WTC11 (cell line): ENCODE data around the gene PRR20G. TPM values are rescaled to one million over a fixed set of nuclear protein-coding genes. Genes with fewer than 3 reads are reported as not detected.

Experiments
- ATAC-seq: fragments of 200-7000 bp; cut with Tn5 transposase; 2 replicates; pipeline ENCODE4 v1.10.0; 2021; ENCODE audit warnings: mild to moderate bottlenecking, moderate library complexity
- CTCF ChIA-PET: fragments of 300-600 bp; sonication (Branson Sonifier 250); formaldehyde crosslinking; loops from one replicate; lab custom pipeline; 2021; ENCODE audit warnings: antibody characterized with exemption; lab: Charles Lee
- POLR2A ChIA-PET: fragments of 350-600 bp; sonication (Branson Sonifier 250); formaldehyde crosslinking; loops from one replicate; lab custom pipeline; 2021; ENCODE audit warnings: antibody characterized with exemption; lab: Charles Lee
- DNase-seq: peaks from one replicate; pipeline ENCODE4 v3.0.0; 2021; ENCODE audit warnings: low spot score
- H3K27ac Mint-ChIP-seq: 2 replicates; pipeline ENCODE4 v1.8.0; 2021; ENCODE audit warnings: mixed read lengths
- H3K27me3 Mint-ChIP-seq: 2 replicates; pipeline ENCODE4 v1.8.0; 2021; ENCODE audit warnings: low read depth, mild to moderate bottlenecking, moderate library complexity, mixed read lengths
- H3K36me3 Mint-ChIP-seq: 2 replicates; pipeline ENCODE4 v1.8.0; 2021; ENCODE audit warnings: mixed read lengths
- H3K4me1 Mint-ChIP-seq: 2 replicates; pipeline ENCODE4 v1.8.0; 2022; ENCODE audit warnings: mixed read lengths
- H3K4me3 Mint-ChIP-seq: 2 replicates; pipeline ENCODE4 v1.8.0; 2021; ENCODE audit warnings: mild to moderate bottlenecking, moderate library complexity, mixed read lengths
- H3K9me3 Mint-ChIP-seq: 2 replicates; pipeline ENCODE4 v1.8.0; 2021; ENCODE audit warnings: mixed read lengths
- ATF6 ChIP-seq: sonication (generic); formaldehyde crosslinking; IDR thresholded peaks from 2 replicates; pipeline ENCODE4 v1.8.1; 2023; ENCODE audit warnings: mild to moderate bottlenecking, missing genetic modification reagents
- EMX1 ChIP-seq: fragments of 250-450 bp; sonication (Bioruptor Pico); IDR thresholded peaks from 2 replicates; pipeline ENCODE4 v1.8.0; 2021; ENCODE audit warnings: mild to moderate bottlenecking
- FOXJ3 ChIP-seq: sonication (generic); formaldehyde crosslinking; IDR thresholded peaks from 2 replicates; pipeline ENCODE4 v1.9.0; 2021; ENCODE audit warnings: missing genetic modification reagents, mild to moderate bottlenecking, borderline replicate concordance
- HMGA2 ChIP-seq: fragments of 250-450 bp; sonication (Bioruptor Pico); IDR thresholded peaks from 2 replicates; pipeline ENCODE4 v1.4.0; 2021; ENCODE audit warnings: mild to moderate bottlenecking, moderate library complexity
- SMAD4 ChIP-seq: sonication (generic); formaldehyde crosslinking; IDR thresholded peaks from 2 replicates; pipeline ENCODE4 v1.8.0; 2022; ENCODE audit warnings: mild to moderate bottlenecking, missing genetic modification reagents
- TCF7 ChIP-seq: sonication (generic); formaldehyde crosslinking; IDR thresholded peaks from 2 replicates; pipeline ENCODE4 v1.8.0; 2022; ENCODE audit warnings: mild to moderate bottlenecking, low read depth, missing genetic modification reagents, moderate library complexity
- TEAD1 ChIP-seq: sonication (generic); formaldehyde crosslinking; IDR thresholded peaks from 2 replicates; pipeline ENCODE4 v1.8.0; 2022; ENCODE audit warnings: mild to moderate bottlenecking, missing genetic modification reagents
- ZNF532 ChIP-seq: fragments of 250-450 bp; sonication (Bioruptor Pico); IDR thresholded peaks from 2 replicates; pipeline ENCODE4 v1.9.0; 2021; ENCODE audit warnings: mild to moderate bottlenecking, borderline replicate concordance
- ZNF671 ChIP-seq: fragments of 250-450 bp; sonication (Bioruptor Pico); IDR thresholded peaks from 2 replicates; pipeline ENCODE4 v1.8.0; 2021; ENCODE audit warnings: mild to moderate bottlenecking
- ZSCAN18 ChIP-seq: fragments of 250-450 bp; sonication (Bioruptor Pico); IDR thresholded peaks from 2 replicates; pipeline ENCODE4 v2.1.2; 2022; ENCODE audit warnings: mild to moderate bottlenecking, moderate library complexity
- total RNA-seq: library from RNA; stranded (reverse); gene quantifications from 3 replicates; pipeline ENCODE4 v1.2.3, GENCODE V29; 2021
- TF ChIP-seq, protein P1 (sequence below): sonication (generic); formaldehyde crosslinking; conservative IDR thresholded peaks from 2 replicates; pipeline ENCODE4 v1.8.1; 2023; ENCODE audit warnings: mild to moderate bottlenecking, low read depth, missing genetic modification reagents, moderate library complexity
- TF ChIP-seq, protein P2 (sequence below): sonication (generic); formaldehyde crosslinking; IDR thresholded peaks from 2 replicates; pipeline ENCODE4 v1.8.1; 2022; ENCODE audit warnings: missing genetic modification reagents, borderline replicate concordance
- TF ChIP-seq, protein P3 (sequence below): sonication (generic); formaldehyde crosslinking; IDR thresholded peaks from 2 replicates; pipeline ENCODE4 v1.8.1; 2023; ENCODE audit warnings: mild to moderate bottlenecking, missing genetic modification reagents, borderline replicate concordance

The PRR20G gene
- total RNA-seq, 1 experiment from 2014 or later: not detected

- TF ChIP-seq ATF6 (CRISPR knock-in tag): no peak
These were observed 27.4 kb downstream of the PRR20G start (continued) for GRCh38 chr3:127260416-127260815.

DNA sequence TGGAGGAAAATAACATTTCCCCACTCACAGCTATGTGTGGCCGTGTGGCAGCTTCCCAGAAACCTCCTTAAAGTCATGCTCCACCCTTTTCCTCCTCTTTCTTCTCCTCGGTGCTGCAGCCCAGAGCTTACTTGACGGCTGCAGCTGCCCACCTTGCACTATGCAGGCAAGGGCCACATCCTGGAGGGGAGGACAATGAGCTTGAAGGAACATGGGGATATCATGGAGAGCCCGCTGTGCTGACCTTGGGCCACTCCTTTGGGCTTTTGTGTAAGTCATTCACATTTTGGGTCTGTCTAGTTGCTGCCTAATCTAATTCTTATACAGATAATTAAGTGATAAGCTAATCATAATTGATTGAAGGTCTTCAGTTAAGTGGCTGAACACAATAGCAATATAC lies 28.0 kb downstream of the PRR20G start:
- no peak overlapping the region for H3K4me3 Mint-ChIP-seq
- TF ChIP-seq ZSCAN18 (CRISPR knock-in tag): no peak
- TF ChIP-seq, protein P1, sequence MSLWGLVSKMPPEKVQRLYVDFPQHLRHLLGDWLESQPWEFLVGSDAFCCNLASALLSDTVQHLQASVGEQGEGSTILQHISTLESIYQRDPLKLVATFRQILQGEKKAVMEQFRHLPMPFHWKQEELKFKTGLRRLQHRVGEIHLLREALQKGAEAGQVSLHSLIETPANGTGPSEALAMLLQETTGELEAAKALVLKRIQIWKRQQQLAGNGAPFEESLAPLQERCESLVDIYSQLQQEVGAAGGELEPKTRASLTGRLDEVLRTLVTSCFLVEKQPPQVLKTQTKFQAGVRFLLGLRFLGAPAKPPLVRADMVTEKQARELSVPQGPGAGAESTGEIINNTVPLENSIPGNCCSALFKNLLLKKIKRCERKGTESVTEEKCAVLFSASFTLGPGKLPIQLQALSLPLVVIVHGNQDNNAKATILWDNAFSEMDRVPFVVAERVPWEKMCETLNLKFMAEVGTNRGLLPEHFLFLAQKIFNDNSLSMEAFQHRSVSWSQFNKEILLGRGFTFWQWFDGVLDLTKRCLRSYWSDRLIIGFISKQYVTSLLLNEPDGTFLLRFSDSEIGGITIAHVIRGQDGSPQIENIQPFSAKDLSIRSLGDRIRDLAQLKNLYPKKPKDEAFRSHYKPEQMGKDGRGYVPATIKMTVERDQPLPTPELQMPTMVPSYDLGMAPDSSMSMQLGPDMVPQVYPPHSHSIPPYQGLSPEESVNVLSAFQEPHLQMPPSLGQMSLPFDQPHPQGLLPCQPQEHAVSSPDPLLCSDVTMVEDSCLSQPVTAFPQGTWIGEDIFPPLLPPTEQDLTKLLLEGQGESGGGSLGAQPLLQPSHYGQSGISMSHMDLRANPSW (CRISPR knock-in tag): no peak
- TF ChIP-seq, protein P2, sequence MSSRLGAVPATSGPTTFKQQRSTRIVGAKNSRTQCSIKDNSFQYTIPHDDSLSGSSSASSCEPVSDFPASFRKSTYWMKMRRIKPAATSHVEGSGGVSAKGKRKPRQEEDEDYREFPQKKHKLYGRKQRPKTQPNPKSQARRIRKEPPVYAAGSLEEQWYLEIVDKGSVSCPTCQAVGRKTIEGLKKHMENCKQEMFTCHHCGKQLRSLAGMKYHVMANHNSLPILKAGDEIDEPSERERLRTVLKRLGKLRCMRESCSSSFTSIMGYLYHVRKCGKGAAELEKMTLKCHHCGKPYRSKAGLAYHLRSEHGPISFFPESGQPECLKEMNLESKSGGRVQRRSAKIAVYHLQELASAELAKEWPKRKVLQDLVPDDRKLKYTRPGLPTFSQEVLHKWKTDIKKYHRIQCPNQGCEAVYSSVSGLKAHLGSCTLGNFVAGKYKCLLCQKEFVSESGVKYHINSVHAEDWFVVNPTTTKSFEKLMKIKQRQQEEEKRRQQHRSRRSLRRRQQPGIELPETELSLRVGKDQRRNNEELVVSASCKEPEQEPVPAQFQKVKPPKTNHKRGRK: no peak
- TF ChIP-seq SMAD4 (CRISPR knock-in tag): no peak
- TF ChIP-seq HMGA2 (CRISPR knock-in tag): no peak
- no peak for TF ChIP-seq ZNF671 (CRISPR knock-in tag)
- no peak for TF ChIP-seq FOXJ3 (CRISPR knock-in tag)
- no peak for TF ChIP-seq ATF6 (CRISPR knock-in tag)
- no peak for TF ChIP-seq TCF7 (CRISPR knock-in tag)
- H3K9me3 Mint-ChIP-seq: peaks cover 14% of the 10 kb centered on the region; the same call in 1 of the 2 replicates
- ChIA-PET CTCF (no interaction called here), POLR2A (no interaction called here)
- no peak for ATAC-seq
- no peaks in the 10 kb centered on the region for H3K4me1 Mint-ChIP-seq
- no peaks in the 10 kb centered on the region for H3K36me3 Mint-ChIP-seq
- no peak overlapping the region for H3K27ac Mint-ChIP-seq
- no peak for DNase-seq
- no peaks in the 10 kb centered on the region for H3K27me3 Mint-ChIP-seq

DNA sequence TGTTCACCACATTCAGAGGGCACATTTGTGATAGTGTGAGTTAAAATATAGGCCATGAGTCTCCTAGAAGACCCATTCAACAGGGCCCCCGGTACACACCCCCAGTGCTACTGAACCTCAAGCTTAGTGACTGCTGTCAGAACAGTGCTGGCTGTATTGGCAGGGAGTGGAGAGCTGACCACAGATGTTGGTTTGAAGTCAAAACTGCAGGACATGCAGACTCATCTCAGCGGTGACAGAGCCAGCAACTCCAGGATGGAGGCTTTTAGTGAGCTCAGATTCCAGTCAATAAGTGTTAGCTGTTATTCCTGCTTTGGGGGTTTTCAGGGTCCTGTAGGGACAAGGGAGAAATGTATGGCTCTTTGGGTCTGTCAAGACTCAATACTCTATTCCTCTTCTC lies 29.1 kb downstream of the PRR20G start:
- DNase-seq (no peak), ATAC-seq (no peak)
- Mint-ChIP-seq H3K4me3 (no peak overlapping the region), H3K36me3 (peaks cover 2% of the 10 kb centered on the region; the same call in 1 of the 2 replicates), H3K27ac (no peak overlapping the region), H3K4me1 (no peaks in the 10 kb centered on the region), H3K27me3 (no peaks in the 10 kb centered on the region), H3K9me3 (peaks cover 18% of the 10 kb centered on the region)
- ChIA-PET POLR2A (no interaction called here), CTCF (no interaction called here)
- TF ChIP-seq TEAD1 (CRISPR knock-in tag): no peak
- no peak for TF ChIP-seq EMX1 (CRISPR knock-in tag)
- TF ChIP-seq, protein P3, sequence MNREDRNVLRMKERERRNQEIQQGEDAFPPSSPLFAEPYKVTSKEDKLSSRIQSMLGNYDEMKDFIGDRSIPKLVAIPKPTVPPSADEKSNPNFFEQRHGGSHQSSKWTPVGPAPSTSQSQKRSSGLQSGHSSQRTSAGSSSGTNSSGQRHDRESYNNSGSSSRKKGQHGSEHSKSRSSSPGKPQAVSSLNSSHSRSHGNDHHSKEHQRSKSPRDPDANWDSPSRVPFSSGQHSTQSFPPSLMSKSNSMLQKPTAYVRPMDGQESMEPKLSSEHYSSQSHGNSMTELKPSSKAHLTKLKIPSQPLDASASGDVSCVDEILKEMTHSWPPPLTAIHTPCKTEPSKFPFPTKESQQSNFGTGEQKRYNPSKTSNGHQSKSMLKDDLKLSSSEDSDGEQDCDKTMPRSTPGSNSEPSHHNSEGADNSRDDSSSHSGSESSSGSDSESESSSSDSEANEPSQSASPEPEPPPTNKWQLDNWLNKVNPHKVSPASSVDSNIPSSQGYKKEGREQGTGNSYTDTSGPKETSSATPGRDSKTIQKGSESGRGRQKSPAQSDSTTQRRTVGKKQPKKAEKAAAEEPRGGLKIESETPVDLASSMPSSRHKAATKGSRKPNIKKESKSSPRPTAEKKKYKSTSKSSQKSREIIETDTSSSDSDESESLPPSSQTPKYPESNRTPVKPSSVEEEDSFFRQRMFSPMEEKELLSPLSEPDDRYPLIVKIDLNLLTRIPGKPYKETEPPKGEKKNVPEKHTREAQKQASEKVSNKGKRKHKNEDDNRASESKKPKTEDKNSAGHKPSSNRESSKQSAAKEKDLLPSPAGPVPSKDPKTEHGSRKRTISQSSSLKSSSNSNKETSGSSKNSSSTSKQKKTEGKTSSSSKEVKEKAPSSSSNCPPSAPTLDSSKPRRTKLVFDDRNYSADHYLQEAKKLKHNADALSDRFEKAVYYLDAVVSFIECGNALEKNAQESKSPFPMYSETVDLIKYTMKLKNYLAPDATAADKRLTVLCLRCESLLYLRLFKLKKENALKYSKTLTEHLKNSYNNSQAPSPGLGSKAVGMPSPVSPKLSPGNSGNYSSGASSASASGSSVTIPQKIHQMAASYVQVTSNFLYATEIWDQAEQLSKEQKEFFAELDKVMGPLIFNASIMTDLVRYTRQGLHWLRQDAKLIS (CRISPR knock-in tag): no peak
- TF ChIP-seq ZNF532 (CRISPR knock-in tag): no peak
